Thyroid gland (tissue), 4 donors: ENCODE results near the gene KNG1.

Source experiments
- CTCF ChIP-seq, 6 experiments: fragments of 200-600 bp in 3 of 6; fragments of 450-650 bp in 3 of 6; sonication (generic) in 3 of 6; IDR thresholded peaks; one replicate each; pipeline ENCODE4 v1.5.1; 2016 to 2019; ENCODE audit warnings: antibody characterized with exemption in 6 of 6, mild to moderate bottlenecking in 2 of 6, inconsistent platforms in 1 of 6, moderate library complexity in 1 of 6
- POLR2A ChIP-seq, 2 donors: fragments of 450-650 bp; IDR thresholded peaks; one replicate each; pipeline ENCODE4 v1.6.1; 2017; ENCODE audit warnings: antibody characterized with exemption in 2 of 2, mild to moderate bottlenecking in 2 of 2, moderate library complexity in 1 of 2

DNA sequence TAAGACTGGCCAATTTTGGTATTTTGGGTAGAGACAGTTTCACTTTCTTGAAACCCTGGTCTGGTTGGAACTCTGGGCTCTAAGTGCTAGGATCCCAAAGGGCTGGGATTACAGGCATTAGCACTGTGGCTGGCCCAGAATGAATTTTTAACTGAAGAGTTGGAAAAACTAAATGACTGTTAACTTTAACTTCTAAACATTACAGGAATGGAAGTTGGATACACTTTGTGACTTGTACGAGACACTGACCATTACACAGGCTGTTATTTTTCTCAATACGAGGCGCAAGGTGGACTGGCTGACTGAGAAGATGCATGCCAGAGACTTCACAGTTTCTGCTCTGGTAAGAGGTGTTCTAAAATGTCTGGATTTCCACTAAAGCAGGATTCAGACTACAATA, 69.8 kb downstream of the KNG1 start:
- TF ChIP-seq CTCF (IDR thresholded peaks at IDR 0.05) (no peak), POLR2A (IDR thresholded peaks at IDR 0.05) (no peak)
